Fibroblast of peridontal ligament (primary cell): ENCODE measurements around the gene PRMT3.
"Not testable (repeated sequence)": the region's sequence is repeated elsewhere in the genome, so short reads cannot be mapped to it uniquely, and the experiment has no call there.

Experiments used
- DNase-seq: peaks from one replicate; pipeline ENCODE4 v3.0.0-alpha.2; 2010; ENCODE audit errors: extremely low read depth

PRMT3 gene

GRCh38 chr11:20457001-20457799 lies 69.7 kb downstream of the PRMT3 start:
- DNase-seq: no peak

- no peak for DNase-seq
Measured at GRCh38 chr11:20457934-20458680, 70.6 kb downstream of the PRMT3 start.

GRCh38 chr11:20458905-20459632 lies 71.6 kb downstream of the PRMT3 start:
- DNase-seq: no peak

GRCh38 chr11:20459865-20460264 lies 72.3 kb downstream of the PRMT3 start:
- DNase-seq: no peak

- DNase-seq: no peak
Measured at GRCh38 chr11:20464518-20464917, 77.0 kb downstream of the PRMT3 start.

- peak; percentile 23 for DNase-seq
Measured at GRCh38 chr11:20467487-20468185, 80.1 kb downstream of the PRMT3 start.

- no peak for DNase-seq
Measured at GRCh38 chr11:20470348-20470747, 82.8 kb downstream of the PRMT3 start.

GRCh38 chr11:20471929-20472328 lies 84.4 kb downstream of the PRMT3 start:
- DNase-seq: not testable (repeated sequence)

- DNase-seq: no peak
Measured at GRCh38 chr11:20474176-20474881, 86.8 kb downstream of the PRMT3 start.

GRCh38 chr11:20474882-20475517 lies 87.5 kb downstream of the PRMT3 start:
- DNase-seq: no peak

GRCh38 chr11:20477418-20478090 lies 90.0 kb downstream of the PRMT3 start:
- no peak for DNase-seq

- DNase-seq: no peak
Measured at GRCh38 chr11:20479513-20479912, 92.0 kb downstream of the PRMT3 start.

GRCh38 chr11:20483931-20484330 lies 96.4 kb downstream of the PRMT3 start:
- peak; percentile 7 for DNase-seq

- DNase-seq: not testable (repeated sequence)
Measured at GRCh38 chr11:20484416-20484815, 96.9 kb downstream of the PRMT3 start.

GRCh38 chr11:20488352-20488751 lies 100.8 kb downstream of the PRMT3 start:
- no peak for DNase-seq

- no peak for DNase-seq
Measured at GRCh38 chr11:20489948-20490347, 102.4 kb downstream of the PRMT3 start.

- no peak for DNase-seq
Measured at GRCh38 chr11:20493340-20493739, 105.8 kb downstream of the PRMT3 start.

- DNase-seq: no peak
Measured at GRCh38 chr11:20497124-20497792, 109.7 kb downstream of the PRMT3 start.

GRCh38 chr11:20501252-20501651 lies 113.7 kb downstream of the PRMT3 start:
- no peak for DNase-seq

- DNase-seq: no peak
Measured at GRCh38 chr11:20501971-20502370, 114.5 kb downstream of the PRMT3 start.
